Neural crest cell (in vitro differentiated cells): Measurements from ENCODE around the gene SCUBE3. TPM values are rescaled to one million over a fixed set of nuclear protein-coding genes. Genes with fewer than 3 reads are reported as not detected.

Source experiments
- DNase-seq: peaks from one replicate; pipeline ENCODE4 v3.0.0; 2021; ENCODE audit warnings: low read depth, mixed read lengths, low spot score
- H3K27ac Mint-ChIP-seq: one replicate; pipeline ENCODE4 v1.8.0; 2021; ENCODE audit warnings: mild to moderate bottlenecking, mixed read lengths; ENCODE audit not compliant: unreplicated experiment
- H3K27me3 Mint-ChIP-seq: 2 replicates; pipeline ENCODE4 v1.8.0; 2021; ENCODE audit warnings: low read depth, mild to moderate bottlenecking, mixed read lengths
- H3K36me3 Mint-ChIP-seq: 2 replicates; pipeline ENCODE4 v1.8.0; 2021; ENCODE audit warnings: low read depth, mild to moderate bottlenecking, mixed read lengths
- H3K4me1 Mint-ChIP-seq: 2 replicates; pipeline ENCODE4 v1.8.0; 2021; ENCODE audit warnings: mixed read lengths
- H3K4me3 Mint-ChIP-seq: one replicate; pipeline ENCODE4 v1.8.0; 2021; ENCODE audit warnings: mild to moderate bottlenecking, mixed read lengths
- H3K9me3 Mint-ChIP-seq: 2 replicates; pipeline ENCODE4 v1.8.0; 2021; ENCODE audit warnings: mixed read lengths
- total RNA-seq: library from RNA; stranded (reverse); gene quantifications from 2 replicates; pipeline ENCODE4 v1.2.1, GENCODE V29; 2021
- TF ChIP-seq, protein P1 (sequence below): fragments of 200-600 bp; sonication (generic); conservative IDR thresholded peaks from 2 replicates; pipeline ENCODE4 v1.5.0; 2021; ENCODE audit warnings: antibody characterized with exemption, mild to moderate bottlenecking

SCUBE3 gene
- total RNA-seq, 1 donor from 2014 or later = 22.5 TPM

DNA sequence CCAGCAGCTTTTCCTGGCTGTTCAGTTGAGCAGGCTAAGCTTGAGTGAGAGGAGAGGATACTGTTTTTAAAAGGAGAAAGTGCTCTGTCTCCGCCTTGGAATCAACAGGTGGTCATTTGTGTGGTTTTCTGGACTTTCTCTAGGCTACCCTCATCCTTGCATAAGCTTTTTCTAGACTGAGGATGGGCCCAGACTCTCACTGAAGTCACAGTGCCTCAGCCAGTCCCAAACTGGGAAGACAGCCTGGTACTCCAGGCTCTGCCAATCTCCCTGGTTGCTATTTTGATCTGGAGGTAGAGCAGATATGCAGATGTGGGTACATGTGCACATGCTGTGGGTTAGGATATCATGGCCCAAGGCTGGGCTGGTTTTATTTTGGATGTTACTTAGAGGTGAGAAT, 7.0 kb downstream of the SCUBE3 start:
- TF ChIP-seq, protein P1, sequence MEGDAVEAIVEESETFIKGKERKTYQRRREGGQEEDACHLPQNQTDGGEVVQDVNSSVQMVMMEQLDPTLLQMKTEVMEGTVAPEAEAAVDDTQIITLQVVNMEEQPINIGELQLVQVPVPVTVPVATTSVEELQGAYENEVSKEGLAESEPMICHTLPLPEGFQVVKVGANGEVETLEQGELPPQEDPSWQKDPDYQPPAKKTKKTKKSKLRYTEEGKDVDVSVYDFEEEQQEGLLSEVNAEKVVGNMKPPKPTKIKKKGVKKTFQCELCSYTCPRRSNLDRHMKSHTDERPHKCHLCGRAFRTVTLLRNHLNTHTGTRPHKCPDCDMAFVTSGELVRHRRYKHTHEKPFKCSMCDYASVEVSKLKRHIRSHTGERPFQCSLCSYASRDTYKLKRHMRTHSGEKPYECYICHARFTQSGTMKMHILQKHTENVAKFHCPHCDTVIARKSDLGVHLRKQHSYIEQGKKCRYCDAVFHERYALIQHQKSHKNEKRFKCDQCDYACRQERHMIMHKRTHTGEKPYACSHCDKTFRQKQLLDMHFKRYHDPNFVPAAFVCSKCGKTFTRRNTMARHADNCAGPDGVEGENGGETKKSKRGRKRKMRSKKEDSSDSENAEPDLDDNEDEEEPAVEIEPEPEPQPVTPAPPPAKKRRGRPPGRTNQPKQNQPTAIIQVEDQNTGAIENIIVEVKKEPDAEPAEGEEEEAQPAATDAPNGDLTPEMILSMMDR = no peak
- no peak for DNase-seq
- no peaks in the 10 kb centered on the region for H3K36me3 Mint-ChIP-seq
- H3K27me3 Mint-ChIP-seq = no peaks in the 10 kb centered on the region
- no peak overlapping the region for H3K4me3 Mint-ChIP-seq
- H3K4me1 Mint-ChIP-seq = peaks cover 33% of the 10 kb centered on the region
- no peak overlapping the region for H3K27ac Mint-ChIP-seq
- H3K9me3 Mint-ChIP-seq = no peaks in the 10 kb centered on the region

DNA sequence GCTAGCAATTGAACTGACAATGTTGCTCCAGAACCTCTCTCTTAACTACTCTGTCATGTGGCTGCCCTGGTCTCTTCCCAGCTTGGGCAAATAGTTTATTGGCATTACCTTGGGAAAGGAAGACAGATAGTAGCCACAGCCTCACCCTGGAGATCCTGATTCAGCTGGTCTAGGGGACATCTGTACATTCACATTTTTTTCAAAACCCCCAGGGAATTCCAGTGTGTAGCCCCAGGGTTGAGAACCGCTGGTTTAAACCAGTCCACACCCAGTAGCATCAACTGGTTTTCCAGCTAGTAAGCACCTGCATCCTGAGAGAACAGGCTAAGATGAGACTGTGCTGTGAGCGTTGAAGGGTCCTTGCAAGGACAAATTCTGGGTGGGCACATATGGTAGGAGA, 9.6 kb downstream of the SCUBE3 start:
- no peaks in the 10 kb centered on the region for H3K9me3 Mint-ChIP-seq
- H3K27ac Mint-ChIP-seq = no peak overlapping the region
- peaks cover 7% of the 10 kb centered on the region for H3K4me1 Mint-ChIP-seq
- DNase-seq = no peak
- TF ChIP-seq, protein P1 = no peak
- H3K36me3 Mint-ChIP-seq = peaks cover under 1% of the 10 kb centered on the region
- no peaks in the 10 kb centered on the region for H3K27me3 Mint-ChIP-seq
- no peak overlapping the region for H3K4me3 Mint-ChIP-seq

DNA sequence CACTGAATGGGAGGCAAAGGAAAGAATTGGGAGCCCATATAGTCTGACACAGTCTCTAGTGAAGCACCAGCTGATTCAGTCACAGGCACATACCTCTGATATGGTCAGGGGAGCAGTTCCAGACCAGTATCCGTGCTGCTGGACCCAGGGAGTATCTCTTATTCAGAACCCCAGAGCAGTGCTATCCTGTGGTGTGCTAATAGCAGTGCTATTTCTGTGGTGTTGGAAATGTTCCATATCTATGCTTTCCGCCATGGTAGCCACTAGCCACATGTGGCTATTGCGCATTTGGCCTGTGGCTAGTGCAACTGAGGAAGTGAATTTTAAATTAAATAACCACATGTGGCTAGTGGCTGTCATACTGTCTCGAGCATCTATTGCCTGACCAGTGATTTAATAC, 11.0 kb downstream of the SCUBE3 start:
- peaks cover 2% of the 10 kb centered on the region for H3K36me3 Mint-ChIP-seq
- no peaks in the 10 kb centered on the region for H3K4me1 Mint-ChIP-seq
- H3K27me3 Mint-ChIP-seq = no peaks in the 10 kb centered on the region
- no peak for DNase-seq
- TF ChIP-seq, protein P1 = no peak
- no peak overlapping the region for H3K4me3 Mint-ChIP-seq
- H3K27ac Mint-ChIP-seq = no peak overlapping the region
- H3K9me3 Mint-ChIP-seq = no peaks in the 10 kb centered on the region

DNA sequence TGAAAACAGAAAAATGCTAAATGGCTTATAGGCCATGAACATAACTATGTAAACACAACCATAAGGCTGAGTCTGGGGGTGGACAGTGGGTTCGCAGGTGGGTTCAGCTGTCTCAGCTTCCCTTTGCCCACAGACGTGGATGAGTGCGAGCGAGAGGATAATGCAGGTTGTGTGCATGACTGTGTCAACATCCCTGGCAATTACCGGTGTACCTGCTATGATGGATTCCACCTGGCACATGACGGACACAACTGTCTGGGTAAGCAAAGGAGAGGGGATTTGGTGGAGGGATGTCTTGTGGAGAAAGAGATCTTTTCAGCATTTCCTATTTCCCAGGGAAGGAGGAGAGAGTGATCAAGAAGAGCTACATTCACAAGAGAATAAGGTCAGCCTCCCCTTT, 14.7 kb downstream of the SCUBE3 start:
- no peaks in the 10 kb centered on the region for H3K27me3 Mint-ChIP-seq
- H3K4me3 Mint-ChIP-seq = no peak overlapping the region
- H3K36me3 Mint-ChIP-seq = peaks cover 19% of the 10 kb centered on the region
- no peak overlapping the region for H3K27ac Mint-ChIP-seq
- DNase-seq = no peak
- no peaks in the 10 kb centered on the region for H3K9me3 Mint-ChIP-seq
- H3K4me1 Mint-ChIP-seq = no peaks in the 10 kb centered on the region
- TF ChIP-seq, protein P1 = no peak

DNA sequence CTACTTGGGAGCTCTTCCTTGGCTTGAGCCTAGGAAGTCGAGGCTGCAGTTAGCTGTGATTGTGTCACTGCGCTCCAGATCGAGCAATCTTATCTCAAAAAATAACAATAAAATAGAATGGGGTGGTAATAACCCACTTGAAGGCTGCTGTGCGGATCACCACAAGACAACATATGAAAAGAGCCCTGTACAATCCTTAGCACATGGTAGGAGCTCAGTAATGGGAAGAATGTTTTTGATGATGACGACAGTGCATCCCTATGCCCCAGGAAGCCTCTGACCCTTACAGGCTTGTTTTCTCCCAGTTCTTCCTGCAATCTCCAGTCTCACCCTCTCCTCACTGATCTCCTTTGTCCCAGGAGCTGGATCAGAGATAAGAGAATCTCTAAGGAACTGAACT, 15.5 kb downstream of the SCUBE3 start:
- Mint-ChIP-seq H3K36me3 (peaks cover 27% of the 10 kb centered on the region), H3K9me3 (no peaks in the 10 kb centered on the region), H3K27me3 (no peaks in the 10 kb centered on the region), H3K4me1 (no peaks in the 10 kb centered on the region), H3K27ac (peak overlapping the region; percentile 65), H3K4me3 (no peak overlapping the region)
- TF ChIP-seq, protein P1 = no peak
- DNase-seq = no peak

DNA sequence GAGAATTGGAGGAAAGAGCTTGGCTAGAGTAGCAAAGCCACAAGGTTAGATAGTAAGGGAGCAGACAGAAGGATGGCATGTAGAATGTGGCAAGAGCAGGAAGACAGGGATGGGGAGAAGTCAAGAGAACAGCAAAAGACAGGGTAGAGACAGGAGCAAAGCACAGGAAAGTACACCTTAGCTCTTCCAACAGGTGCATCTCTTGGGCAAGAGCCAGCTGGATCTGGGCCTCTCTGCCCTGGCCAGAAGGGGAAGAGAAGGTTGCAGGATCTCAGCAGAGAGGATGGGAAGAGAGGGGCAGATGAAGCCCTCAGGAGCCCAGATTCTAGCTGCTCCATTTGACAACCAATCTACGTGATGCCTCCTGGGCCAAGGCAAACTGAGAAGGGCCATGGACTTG, 16.7 kb downstream of the SCUBE3 start:
- DNase-seq = no peak
- no peaks in the 10 kb centered on the region for H3K27me3 Mint-ChIP-seq
- peaks cover 38% of the 10 kb centered on the region for H3K36me3 Mint-ChIP-seq
- H3K27ac Mint-ChIP-seq = no peak overlapping the region
- no peak overlapping the region for H3K4me3 Mint-ChIP-seq
- H3K9me3 Mint-ChIP-seq = no peaks in the 10 kb centered on the region
- TF ChIP-seq, protein P1 = no peak
- H3K4me1 Mint-ChIP-seq = no peaks in the 10 kb centered on the region
